Activated naive CD8-positive, alpha-beta T cell treated with anti-CD3 and anti-CD28 coated beads, Interleukin-2, amount 50 U/mL, for 24 hours (primary cell): ENCODE data around the gene RGP1.

Source experiments
- ATAC-seq: fragments of 150-1000 bp; cut with Tn5 transposase; one replicate; pipeline ENCODE4 v1.10.0; 2021
- DNase-seq: peaks from one replicate; pipeline ENCODE4 v3.0.0; 2021
- H3K27ac Mint-ChIP-seq: one replicate; pipeline ENCODE4 v1.8.0; 2021; ENCODE audit warnings: mild to moderate bottlenecking, mixed read lengths
- H3K27me3 Mint-ChIP-seq: one replicate; pipeline ENCODE4 v1.8.0; 2021; ENCODE audit warnings: mixed read lengths
- H3K36me3 Mint-ChIP-seq: one replicate; pipeline ENCODE4 v1.8.0; 2021; ENCODE audit warnings: low read depth, mixed read lengths
- H3K4me1 Mint-ChIP-seq: one replicate; pipeline ENCODE4 v1.8.0; 2021; ENCODE audit warnings: mixed read lengths
- H3K4me3 Mint-ChIP-seq: one replicate; pipeline ENCODE4 v1.8.0; 2021; ENCODE audit warnings: mild to moderate bottlenecking, moderate library complexity, mixed read lengths
- H3K9me3 Mint-ChIP-seq: one replicate; pipeline ENCODE4 v1.8.0; 2021; ENCODE audit warnings: mixed read lengths

The RGP1 gene

GRCh38 chr9:35745569-35745968 lies 3.5 kb upstream of the RGP1 start:
- Mint-ChIP-seq H3K36me3 (peaks cover 30% of the 10 kb centered on the region), H3K27ac (no peak overlapping the region), H3K9me3 (no peaks in the 10 kb centered on the region), H3K4me1 (peaks cover 54% of the 10 kb centered on the region), H3K27me3 (no peaks in the 10 kb centered on the region), H3K4me3 (peak overlapping the region; percentile 85)
- DNase-seq (no peak), ATAC-seq (no peak)

GRCh38 chr9:35746583-35746982 lies 2.5 kb upstream of the RGP1 start:
- H3K4me1 Mint-ChIP-seq = peaks cover 54% of the 10 kb centered on the region
- ATAC-seq (no peak), DNase-seq (no peak)
- H3K36me3 Mint-ChIP-seq = peaks cover 32% of the 10 kb centered on the region
- no peaks in the 10 kb centered on the region for H3K9me3 Mint-ChIP-seq
- no peaks in the 10 kb centered on the region for H3K27me3 Mint-ChIP-seq
- peak overlapping the region; percentile 85 for H3K4me3 Mint-ChIP-seq
- no peak overlapping the region for H3K27ac Mint-ChIP-seq

GRCh38 chr9:35748242-35748857 lies 737 bp upstream of the RGP1 start:
- ATAC-seq (no peak), DNase-seq (no peak)
- Mint-ChIP-seq H3K27me3 (no peaks in the 10 kb centered on the region), H3K4me1 (peaks cover 43% of the 10 kb centered on the region), H3K9me3 (no peaks in the 10 kb centered on the region), H3K4me3 (peak overlapping the region; percentile 85), H3K36me3 (peaks cover 27% of the 10 kb centered on the region), H3K27ac (no peak overlapping the region)

DNA sequence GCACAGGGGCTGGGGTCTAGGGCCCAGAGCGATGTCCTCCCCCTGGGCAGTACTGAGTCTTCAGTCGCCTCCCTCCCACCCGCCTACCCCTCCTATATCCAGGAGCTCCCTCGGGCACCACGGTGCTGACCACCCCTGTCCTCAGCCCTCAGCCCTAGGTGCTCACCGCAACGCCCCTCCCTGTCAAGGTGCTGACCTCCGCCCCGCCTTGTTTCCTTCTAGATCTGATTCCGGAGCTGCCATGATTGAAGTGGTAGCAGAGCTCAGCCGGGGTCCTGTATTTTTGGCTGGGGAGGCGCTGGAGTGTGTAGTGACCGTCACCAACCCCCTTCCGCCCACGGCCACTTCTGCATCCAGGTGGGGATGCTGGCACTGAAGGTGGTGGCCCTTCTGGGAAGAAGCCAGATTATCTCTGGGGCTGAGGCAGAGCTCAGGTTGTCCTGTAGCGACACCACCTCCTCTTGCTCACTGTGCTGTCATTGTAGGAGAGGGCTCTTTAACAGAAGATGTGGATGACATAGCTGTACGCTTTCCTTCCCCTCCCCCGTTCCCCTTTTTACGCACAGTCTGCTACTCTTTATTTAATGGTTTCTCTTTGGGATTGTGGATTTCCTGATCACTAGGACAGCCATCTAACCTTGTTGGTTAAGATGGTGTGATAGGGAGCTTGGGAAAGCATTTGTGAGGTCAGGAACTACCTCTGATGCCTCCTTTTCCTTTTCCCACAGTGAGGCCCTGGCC lies 598 bp downstream of the RGP1 start:
- H3K4me3 Mint-ChIP-seq = peak overlapping the region; percentile 89
- DNase-seq = peak; percentile 48
- H3K27ac Mint-ChIP-seq = peak overlapping the region; percentile 82
- peaks cover 21% of the 10 kb centered on the region for H3K36me3 Mint-ChIP-seq
- peak; percentile 42 for ATAC-seq
- no peaks in the 10 kb centered on the region for H3K9me3 Mint-ChIP-seq
- H3K4me1 Mint-ChIP-seq = peaks cover 41% of the 10 kb centered on the region
- H3K27me3 Mint-ChIP-seq = no peaks in the 10 kb centered on the region

GRCh38 chr9:35750256-35750531 lies 1.1 kb downstream of the RGP1 start:
- H3K4me3 Mint-ChIP-seq = peak overlapping the region; percentile 89
- no peaks in the 10 kb centered on the region for H3K9me3 Mint-ChIP-seq
- H3K27me3 Mint-ChIP-seq = no peaks in the 10 kb centered on the region
- ATAC-seq (no peak), DNase-seq (no peak)
- peaks cover 20% of the 10 kb centered on the region for H3K36me3 Mint-ChIP-seq
- H3K27ac Mint-ChIP-seq = peak overlapping the region; percentile 82
- H3K4me1 Mint-ChIP-seq = peaks cover 41% of the 10 kb centered on the region

- DNase-seq = no peak
- Mint-ChIP-seq H3K9me3 (no peaks in the 10 kb centered on the region), H3K4me1 (peaks cover 35% of the 10 kb centered on the region), H3K4me3 (no peak overlapping the region), H3K27me3 (no peaks in the 10 kb centered on the region), H3K27ac (no peak overlapping the region), H3K36me3 (peaks cover 10% of the 10 kb centered on the region)
- ATAC-seq = no peak
Observed at GRCh38 chr9:35753466-35753865, 4.4 kb downstream of the RGP1 start.

GRCh38 chr9:35754264-35754663 lies 5.2 kb downstream of the RGP1 start, which contains the start of gene MSMP:
Gene MSMP, minus strand, starts transcription at chr9:35754276. Its CDS starts 147 bp downstream, at chr9:35754129.
- no peak for DNase-seq
- ATAC-seq = no peak
- Mint-ChIP-seq H3K36me3 (peaks cover 15% of the 10 kb centered on the region), H3K4me3 (no peak within 1 kb of the TSS), H3K4me1 (peaks cover 43% of the 10 kb centered on the region), H3K9me3 (no peaks in the 10 kb centered on the region), H3K27ac (no peak within 1 kb of the TSS), H3K27me3 (no peaks in the 10 kb centered on the region)

DNA sequence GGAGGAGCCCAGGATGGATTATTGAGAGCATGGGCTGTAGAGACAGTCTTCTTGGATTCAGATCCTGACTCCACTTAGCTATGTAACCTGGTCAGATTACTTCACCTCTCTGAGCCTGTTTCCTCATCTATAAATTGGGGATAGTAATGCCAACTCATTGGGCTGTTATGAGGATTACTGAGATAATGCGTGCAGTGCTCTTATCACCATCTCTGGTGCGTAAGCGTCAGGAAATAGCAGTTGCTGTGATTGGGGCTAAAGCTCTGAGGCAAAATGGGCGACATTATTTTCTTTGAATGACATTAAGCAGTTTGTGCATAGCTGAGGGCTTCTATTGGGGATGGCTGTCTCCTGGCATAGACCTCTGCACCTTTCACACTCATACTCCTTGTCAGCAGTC lies 6.0 kb downstream of the RGP1 start:
- peaks cover 15% of the 10 kb centered on the region for H3K36me3 Mint-ChIP-seq
- no peak for ATAC-seq
- H3K4me1 Mint-ChIP-seq = peaks cover 43% of the 10 kb centered on the region

GRCh38 chr9:35756275-35757225 lies 7.5 kb downstream of the RGP1 start:
- no peaks in the 10 kb centered on the region for H3K27me3 Mint-ChIP-seq

More for the DNA sequence above, 6.0 kb downstream of the RGP1 start:
- Mint-ChIP-seq H3K27ac (no peak overlapping the region), H3K9me3 (no peaks in the 10 kb centered on the region), H3K4me3 (no peak overlapping the region), H3K27me3 (no peaks in the 10 kb centered on the region)
- DNase-seq = no peak

GRCh38 chr9:35757226-35757891 lies 8.3 kb downstream of the RGP1 start:
- Mint-ChIP-seq H3K36me3 (peaks cover 10% of the 10 kb centered on the region), H3K9me3 (no peaks in the 10 kb centered on the region), H3K27ac (peak overlapping the region; percentile 95), H3K4me3 (peak overlapping the region; percentile 97), H3K27me3 (no peaks in the 10 kb centered on the region), H3K4me1 (peaks cover 39% of the 10 kb centered on the region)
- ATAC-seq (peak; percentile 47), DNase-seq (peak; percentile 36)

More at GRCh38 chr9:35756275-35757225, 7.5 kb downstream of the RGP1 start:
- Mint-ChIP-seq H3K4me1 (peaks cover 39% of the 10 kb centered on the region), H3K4me3 (peak overlapping the region; percentile 97), H3K36me3 (peaks cover 13% of the 10 kb centered on the region), H3K27ac (peak overlapping the region; percentile 95), H3K9me3 (no peaks in the 10 kb centered on the region)
- ATAC-seq (peak; percentile 83), DNase-seq (peak; percentile 84)

GRCh38 chr9:35757892-35758275 lies 8.8 kb downstream of the RGP1 start:
- Mint-ChIP-seq H3K4me3 (peak overlapping the region; percentile 97), H3K27ac (peak overlapping the region; percentile 47), H3K36me3 (peaks cover 8% of the 10 kb centered on the region), H3K4me1 (peaks cover 39% of the 10 kb centered on the region), H3K9me3 (no peaks in the 10 kb centered on the region), H3K27me3 (no peaks in the 10 kb centered on the region)
- ATAC-seq (no peak), DNase-seq (no peak)

- ATAC-seq (no peak), DNase-seq (no peak)
- H3K27ac Mint-ChIP-seq = peak overlapping the region; percentile 53
- H3K36me3 Mint-ChIP-seq = peaks cover 5% of the 10 kb centered on the region
- peak overlapping the region; percentile 97 for H3K4me3 Mint-ChIP-seq
- no peaks in the 10 kb centered on the region for H3K9me3 Mint-ChIP-seq
- peaks cover 39% of the 10 kb centered on the region for H3K4me1 Mint-ChIP-seq
- H3K27me3 Mint-ChIP-seq = no peaks in the 10 kb centered on the region
Observed at GRCh38 chr9:35758475-35759050, 9.5 kb downstream of the RGP1 start.

DNA sequence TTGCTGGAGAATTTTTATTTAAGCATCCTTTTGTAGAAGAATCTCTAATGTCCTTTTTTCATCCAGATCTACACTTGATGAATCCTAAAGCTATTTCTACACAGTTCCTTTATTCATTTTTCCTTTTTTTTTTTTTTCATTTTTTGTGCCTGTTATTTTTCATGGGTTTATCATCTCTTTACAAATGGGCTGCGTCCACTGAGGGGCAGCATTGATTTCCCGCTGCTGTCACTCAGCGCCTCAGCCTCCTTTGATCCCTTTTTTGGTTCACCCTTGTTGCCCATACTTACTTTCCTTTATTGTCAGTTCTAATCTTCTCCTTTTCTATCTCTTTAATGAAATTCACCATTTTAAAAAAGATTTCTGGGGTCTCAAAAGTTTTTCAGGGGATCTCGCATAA lies 10.7 kb downstream of the RGP1 start:
- Mint-ChIP-seq H3K36me3 (peaks cover 5% of the 10 kb centered on the region), H3K27ac (no peak overlapping the region), H3K27me3 (no peaks in the 10 kb centered on the region), H3K9me3 (no peaks in the 10 kb centered on the region), H3K4me1 (peaks cover 39% of the 10 kb centered on the region), H3K4me3 (no peak overlapping the region)
- ATAC-seq (no peak), DNase-seq (no peak)

DNA sequence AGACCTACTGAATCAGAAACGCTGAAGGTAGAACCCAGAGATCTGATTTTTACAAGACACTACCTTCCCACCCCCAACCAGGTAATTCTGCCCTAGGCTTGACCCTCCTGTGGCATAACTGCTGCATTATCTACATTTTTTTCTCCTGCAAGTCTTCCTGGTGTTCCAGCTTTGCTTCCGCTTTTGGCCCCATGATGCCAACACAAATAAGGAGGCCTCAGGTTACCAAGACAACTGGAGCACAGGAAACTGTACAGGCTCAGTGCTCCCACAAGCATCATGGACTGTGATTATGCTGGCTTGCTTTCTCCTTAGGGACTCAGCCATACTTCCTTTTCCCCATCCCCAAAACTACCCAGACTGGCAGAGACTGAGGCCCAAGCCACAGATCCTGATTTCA lies 11.6 kb downstream of the RGP1 start:
- Mint-ChIP-seq H3K9me3 (no peaks in the 10 kb centered on the region), H3K27ac (no peak overlapping the region), H3K4me1 (peaks cover 39% of the 10 kb centered on the region), H3K27me3 (no peaks in the 10 kb centered on the region), H3K4me3 (no peak overlapping the region), H3K36me3 (peaks cover 5% of the 10 kb centered on the region)
- no peak for ATAC-seq
- no peak for DNase-seq
